Measurements from ENCODE around the gene PFN4.
"Not testable (repeated sequence)": the region's sequence is repeated elsewhere in the genome, so short reads cannot be mapped to it uniquely, and the experiment has no call there.

Gene PFN4

GRCh38 chr2:24123195-24123921 lies at the start of gene PFN4, which contains the start of gene FAM228B:
Gene PFN4 (minus strand): TSS chr2:24123334. CDS start chr2:24122535, 799 bp downstream.
Gene FAM228B (plus strand): TSS chr2:24123469. CDS start chr2:24124362, 893 bp downstream.
- DNase-seq, result peak; percentile 67

GRCh38 chr2:24169023-24169422 lies 45.9 kb upstream of the PFN4 start:
- DNase-seq, result no peak

- DNase-seq, result peak; percentile 32
Observed at GRCh38 chr2:24164416-24164973, 41.4 kb upstream of the PFN4 start.

- no peak for DNase-seq
Observed at GRCh38 chr2:24163601-24164000, 40.5 kb upstream of the PFN4 start.

- DNase-seq, result no peak
Observed at GRCh38 chr2:24163186-24163585, 40.1 kb upstream of the PFN4 start.

- DNase-seq, result no peak
Observed at GRCh38 chr2:24162494-24162893, 39.4 kb upstream of the PFN4 start.

- no peak for DNase-seq
Observed at GRCh38 chr2:24160761-24161160, 37.6 kb upstream of the PFN4 start.

- DNase-seq, result no peak
Observed at GRCh38 chr2:24159708-24160107, 36.6 kb upstream of the PFN4 start.

- no peak for DNase-seq
Observed at GRCh38 chr2:24158131-24158530, 35.0 kb upstream of the PFN4 start.

- DNase-seq, result no peak
Observed at GRCh38 chr2:24153478-24153877, 30.3 kb upstream of the PFN4 start.

GRCh38 chr2:24152413-24153197 lies 29.5 kb upstream of the PFN4 start:
- DNase-seq, result no peak

GRCh38 chr2:24147364-24147763 lies 24.2 kb upstream of the PFN4 start:
- DNase-seq, result no peak

- not testable (repeated sequence) for DNase-seq
Observed at GRCh38 chr2:24140305-24140704, 17.2 kb upstream of the PFN4 start.

- DNase-seq, result no peak
Observed at GRCh38 chr2:24132543-24132942, 9.4 kb upstream of the PFN4 start.

GRCh38 chr2:24125956-24126355 lies 2.8 kb upstream of the PFN4 start:
- no peak for DNase-seq

- DNase-seq, result no peak
Observed at GRCh38 chr2:24123922-24124580, 917 bp upstream of the PFN4 start.

GRCh38 chr2:24122366-24123194 lies 554 bp downstream of the PFN4 start:
- no peak for DNase-seq

GRCh38 chr2:24121469-24121868 lies 1.7 kb downstream of the PFN4 start:
- DNase-seq, result no peak

GRCh38 chr2:24121066-24121465 lies 2.1 kb downstream of the PFN4 start:
- DNase-seq, result no peak

GRCh38 chr2:24117902-24118301 lies 5.2 kb downstream of the PFN4 start:
- DNase-seq, result no peak

GRCh38 chr2:24115057-24115456 lies 8.1 kb downstream of the PFN4 start:
- no peak for DNase-seq

- no peak for DNase-seq
Observed at GRCh38 chr2:24111407-24111901, 11.7 kb downstream of the PFN4 start.
